Measurements from ENCODE around the gene VASH1. TPM values are rescaled to one million over a fixed set of nuclear protein-coding genes. Genes with fewer than 3 reads are reported as not detected.

Gene VASH1
- total and polyA plus RNA-seq, 2 of the 13 experiments (the other 11 are each of a cell fraction or from before 2014, with no cell fraction given), result 0.11 to 0.24 TPM

- no peak; the same call in 1 of the 2 replicates for TF ChIP-seq ZNF362 (CRISPR knock-in tag; IDR thresholded peaks at IDR 0.05; ENCODE audit: borderline replicate concordance)
- no peak for TF ChIP-seq SIN3B (IDR thresholded peaks at IDR 0.05; ENCODE audit: low read length)
- 0 out of 2 replicates have a peak, but pooled peaks have one; percentile 23 for TF ChIP-seq SKIL (CRISPR knock-in tag; IDR thresholded peaks at IDR 0.05; ENCODE audit: borderline replicate concordance)
- no peak for TF ChIP-seq MNT (IDR thresholded peaks at IDR 0.05)
- TF ChIP-seq MTF2 (CRISPR knock-in tag; IDR thresholded peaks at IDR 0.05; ENCODE audit: borderline replicate concordance), result no peak
- TF ChIP-seq HES4 (CRISPR knock-in tag; IDR thresholded peaks at IDR 0.05; ENCODE audit: borderline replicate concordance), result no peak
- TF ChIP-seq NCOA1 (CRISPR knock-in tag; IDR thresholded peaks at IDR 0.05), result no peak
- TF ChIP-seq HMG20A (CRISPR knock-in tag; IDR thresholded peaks at IDR 0.05; ENCODE audit: borderline replicate concordance), result peak; percentile 32; the same call in 1 of the 2 replicates
- TF ChIP-seq NFKBIZ (CRISPR knock-in tag; IDR thresholded peaks at IDR 0.05), result no peak
- TF ChIP-seq DMAP1 (CRISPR knock-in tag; IDR thresholded peaks at IDR 0.05), result no peak
- TF ChIP-seq KAT8 (CRISPR knock-in tag; IDR thresholded peaks at IDR 0.05), result 0 out of 2 replicates have a peak, but pooled peaks have one; percentile 16
- no peak for TF ChIP-seq ZNF839 (CRISPR knock-in tag; IDR thresholded peaks at IDR 0.05; ENCODE audit: borderline replicate concordance)
- TF ChIP-seq LCORL (IDR thresholded peaks at IDR 0.05), result no peak
- peak; percentile 78; the same call in 1 of the 2 replicates for TF ChIP-seq LCORL (CRISPR knock-in tag; IDR thresholded peaks at IDR 0.05)
- no peak; the same call in 1 of the 2 replicates for TF ChIP-seq RAD21 (CRISPR knock-in tag; IDR thresholded peaks at IDR 0.05)
- TF ChIP-seq RFXANK (CRISPR knock-in tag; IDR thresholded peaks at IDR 0.05), result no peak
- no peak for TF ChIP-seq ZNF354B (CRISPR knock-in tag; IDR thresholded peaks at IDR 0.05)
- no peak for TF ChIP-seq ZNF441 (CRISPR knock-in tag; IDR thresholded peaks at IDR 0.05; ENCODE audit: borderline replicate concordance)
- no peak for TF ChIP-seq HNRNPLL (IDR thresholded peaks at IDR 0.05; ENCODE audit: low read depth, low read length, poor library complexity, severe bottlenecking)
- TF ChIP-seq ZNF496 (CRISPR knock-in tag; IDR thresholded peaks at IDR 0.05; ENCODE audit: insufficient replicate concordance), result no peak
- no peak for TF ChIP-seq HNRNPK (IDR thresholded peaks at IDR 0.05; ENCODE audit: low read depth, low read length, poor library complexity, severe bottlenecking)
- TF ChIP-seq SALL1 (CRISPR knock-in tag; IDR thresholded peaks at IDR 0.05), result peak; percentile 53
- TF ChIP-seq MIER3 (CRISPR knock-in tag; IDR thresholded peaks at IDR 0.05; ENCODE audit: borderline replicate concordance), result no peak
- TF ChIP-seq ZNF672 (CRISPR knock-in tag; IDR thresholded peaks at IDR 0.05), result no peak
- no peak for TF ChIP-seq TBX3 (IDR thresholded peaks at IDR 0.05; ENCODE audit: borderline replicate concordance)
- TF ChIP-seq ZNF326 (CRISPR knock-in tag; IDR thresholded peaks at IDR 0.05; ENCODE audit: borderline replicate concordance), result no peak
These were observed 68.6 kb downstream of the VASH1 start (continued) for GRCh38 chr14:76829650-76830421.
